GM21528 (cell line): ENCODE measurements around the gene UBE2E1.

Experiments
- ATAC-seq: cut with Tn5 transposase; IDR thresholded peaks from one replicate; pipeline ENCODE4 v1.9.1; 2021; ENCODE audit warnings: mild to moderate bottlenecking, moderate library complexity; ENCODE audit not compliant: unreplicated experiment, low FRiP score

UBE2E1 gene

GRCh38 chr3:23940775-23941174 is 135.0 kb downstream of the UBE2E1 start:
- ATAC-seq: no peak
